Esophagus squamous epithelium (tissue), 5 donors: ENCODE measurements around the gene DES. TPM values are rescaled to one million over a fixed set of nuclear protein-coding genes. Genes with fewer than 3 reads are reported as not detected.
"Not testable (repeated sequence)": the region's sequence is repeated elsewhere in the genome, so short reads cannot be mapped to it uniquely, and the experiment has no call there.

ENCODE experiments used
- DNase-seq: peaks from one replicate; lab custom pipeline; 2025; lab: John Stamatoyannopoulos, UW
- H3K27ac ChIP-seq, 4 donors: fragments of 200-600 bp; sonication (generic); one replicate each; pipeline ENCODE4 v1.5.1; 2016 to 2019; ENCODE audit warnings: mild to moderate bottlenecking in 1 of 4
- H3K27me3 ChIP-seq, 4 donors: fragments of 200-600 bp; sonication (generic); 1 replicate in 3 of 4; 2 replicates in 1 of 4; pipeline versions ENCODE4 v1.5.1 to v1.6.0; 2017 to 2021; ENCODE audit warnings: antibody characterized with exemption in 1 of 4
- H3K36me3 ChIP-seq, 3 donors: fragments of 200-600 bp; sonication (generic); one replicate each; pipeline ENCODE4 v1.5.1; 2016 to 2019
- H3K4me1 ChIP-seq, 3 donors: fragments of 200-600 bp; sonication (generic); one replicate each; pipeline ENCODE4 v1.5.1; 2017 to 2019
- H3K4me3 ChIP-seq, 4 donors: fragments of 200-600 bp; sonication (generic); 1 replicate in 3 of 4; 2 replicates in 1 of 4; pipeline ENCODE4 v1.5.1; 2016 to 2019; ENCODE audit warnings: mild to moderate bottlenecking in 2 of 4, moderate library complexity in 1 of 4
- H3K9me3 ChIP-seq, 3 donors: fragments of 200-600 bp; sonication (generic); one replicate each; pipeline ENCODE4 v1.5.1; 2016 to 2019
- POLR2A ChIP-seq, 4 donors: fragments of 450-650 bp; IDR thresholded peaks; one replicate each; pipeline ENCODE4 v1.6.1; 2017; ENCODE audit warnings: antibody characterized with exemption in 4 of 4, mild to moderate bottlenecking in 4 of 4, moderate library complexity in 3 of 4
- WGBS, 2 donors: methylation state at CpG; one replicate each; pipeline ENCODE4 v1.1.5; 2018; 5-methylcytosine and 5-hydroxymethylcytosine counted together
- intact Hi-C: fragments of 100-400 bp; cut with DNase I; formaldehyde crosslinking; loops from one replicate; pipeline ENCODE4 v1.15.0; 2022
- total RNA-seq, 4 donors: library from RNA; depleted of rRNA; stranded (reverse); fragments of >200 nt; gene quantifications; one replicate each; pipeline ENCODE4 v1.1.0, GENCODE V29; 2016
- TF ChIP-seq, protein P1 (sequence below), 6 experiments: fragments of 450-650 bp in 4 of 6; fragments of 200-600 bp in 2 of 6; sonication (generic) in 2 of 6; IDR thresholded peaks; one replicate each; pipeline ENCODE4 v1.5.1; 2016 to 2019; ENCODE audit warnings: antibody characterized with exemption in 6 of 6, mild to moderate bottlenecking in 4 of 6, moderate library complexity in 4 of 6
- donor health status: DM: yes; HTN: yes; CAD: no.

The DES gene
- total RNA-seq, 4 donors from 2014 or later = 120 to 2,698 (median 303) TPM

DNA sequence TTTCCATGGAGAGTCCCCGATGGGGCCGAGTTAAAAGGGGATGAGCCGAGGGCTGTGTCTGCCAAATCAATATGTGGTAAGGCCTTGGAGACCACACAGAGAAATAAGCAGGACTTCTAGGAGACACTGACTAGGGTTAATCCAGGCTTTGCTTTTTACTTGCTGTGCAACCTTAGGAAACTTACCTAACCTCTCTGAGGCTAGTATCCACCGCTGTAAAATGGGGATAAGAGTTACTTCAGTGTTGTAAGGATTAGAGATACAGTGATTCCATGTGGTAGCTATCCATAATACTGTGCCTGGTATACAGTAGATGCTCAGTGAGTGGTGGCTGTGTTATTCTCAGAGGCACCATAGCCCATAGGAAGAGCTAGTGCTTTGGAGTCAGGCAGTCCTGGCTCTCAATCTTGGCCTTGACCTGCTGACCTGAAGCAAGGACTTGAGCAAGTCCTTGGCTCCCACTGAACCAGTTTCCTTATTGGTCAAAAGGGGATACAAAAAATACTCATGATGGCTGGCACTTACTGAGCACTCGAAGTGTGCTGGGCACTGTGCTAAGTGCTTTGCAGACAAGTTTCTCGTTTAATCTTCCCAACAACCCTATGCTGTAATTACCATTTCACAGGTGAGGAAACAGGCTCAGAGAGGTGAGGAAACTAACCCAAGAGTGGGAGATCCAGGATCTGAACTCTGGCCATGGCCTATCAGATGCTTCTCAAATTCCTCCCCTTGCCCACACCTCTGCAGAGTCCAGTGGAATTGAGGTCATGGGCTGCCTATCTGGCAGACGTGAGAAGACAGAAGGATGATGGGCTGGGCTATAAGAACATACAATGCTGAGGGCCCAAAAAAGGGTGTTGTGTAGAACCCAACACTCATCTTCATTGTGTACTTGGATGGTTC lies 12.0 kb upstream of the DES start:
- Histone ChIP-seq H3K4me1 (peaks cover 0 to 8% (median 2%) of the 10 kb centered on the region in 3 donors), H3K27ac (peak overlapping the region; percentile 64 to 90 (median 82)), H3K9me3 (no peaks in the 10 kb centered on the region), H3K36me3 (no peaks in the 10 kb centered on the region), H3K4me3 (no peak overlapping the region), H3K27me3 (peaks cover 0 to 35% (median 0%) of the 10 kb centered on the region in 4 donors)
- 76 to 80% methylated on average over 7 of the region's 7 CpGs for WGBS, 2 donors
- intact Hi-C loops = no loop called here
- TF ChIP-seq, protein P1, sequence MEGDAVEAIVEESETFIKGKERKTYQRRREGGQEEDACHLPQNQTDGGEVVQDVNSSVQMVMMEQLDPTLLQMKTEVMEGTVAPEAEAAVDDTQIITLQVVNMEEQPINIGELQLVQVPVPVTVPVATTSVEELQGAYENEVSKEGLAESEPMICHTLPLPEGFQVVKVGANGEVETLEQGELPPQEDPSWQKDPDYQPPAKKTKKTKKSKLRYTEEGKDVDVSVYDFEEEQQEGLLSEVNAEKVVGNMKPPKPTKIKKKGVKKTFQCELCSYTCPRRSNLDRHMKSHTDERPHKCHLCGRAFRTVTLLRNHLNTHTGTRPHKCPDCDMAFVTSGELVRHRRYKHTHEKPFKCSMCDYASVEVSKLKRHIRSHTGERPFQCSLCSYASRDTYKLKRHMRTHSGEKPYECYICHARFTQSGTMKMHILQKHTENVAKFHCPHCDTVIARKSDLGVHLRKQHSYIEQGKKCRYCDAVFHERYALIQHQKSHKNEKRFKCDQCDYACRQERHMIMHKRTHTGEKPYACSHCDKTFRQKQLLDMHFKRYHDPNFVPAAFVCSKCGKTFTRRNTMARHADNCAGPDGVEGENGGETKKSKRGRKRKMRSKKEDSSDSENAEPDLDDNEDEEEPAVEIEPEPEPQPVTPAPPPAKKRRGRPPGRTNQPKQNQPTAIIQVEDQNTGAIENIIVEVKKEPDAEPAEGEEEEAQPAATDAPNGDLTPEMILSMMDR (IDR thresholded peaks at IDR 0.05) = no peak
- TF ChIP-seq POLR2A (IDR thresholded peaks at IDR 0.05) = no peak
- DNase-seq = no peak

DNA sequence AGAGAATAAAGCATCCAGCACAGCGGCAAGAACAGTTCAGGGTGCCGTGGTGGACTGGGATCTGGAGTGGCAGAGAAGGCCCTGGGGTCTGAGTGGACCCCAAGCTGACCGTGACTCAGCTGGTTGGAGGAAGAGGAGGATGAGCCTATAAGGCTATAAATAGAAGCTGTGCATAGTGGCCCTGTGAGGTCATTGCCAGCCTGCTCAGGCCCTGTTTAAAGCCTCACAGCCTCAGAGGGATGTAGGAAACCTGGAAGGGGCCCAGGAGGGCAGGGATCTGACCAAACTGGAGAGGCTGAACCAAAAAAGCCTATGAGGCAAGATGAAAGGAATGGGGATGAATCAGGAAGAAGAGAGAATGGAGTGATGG lies 11.3 kb upstream of the DES start:
- Histone ChIP-seq H3K27ac (peak overlapping the region; percentile 64 to 90 (median 82)), H3K27me3 (peaks cover 0 to 40% (median 0%) of the 10 kb centered on the region in 4 donors), H3K4me3 (no peak overlapping the region), H3K4me1 (peaks cover 0 to 8% (median 2%) of the 10 kb centered on the region in 3 donors), H3K36me3 (no peaks in the 10 kb centered on the region), H3K9me3 (peaks cover 0 to 3% (median 0%) of the 10 kb centered on the region in 3 donors)
- intact Hi-C loops = no loop called here
- TF ChIP-seq, protein P1 (IDR thresholded peaks at IDR 0.05) = no peak
- DNase-seq = no peak
- WGBS, 2 donors = 53 to 81% methylated on average over 3 of the region's 3 CpGs

DNA sequence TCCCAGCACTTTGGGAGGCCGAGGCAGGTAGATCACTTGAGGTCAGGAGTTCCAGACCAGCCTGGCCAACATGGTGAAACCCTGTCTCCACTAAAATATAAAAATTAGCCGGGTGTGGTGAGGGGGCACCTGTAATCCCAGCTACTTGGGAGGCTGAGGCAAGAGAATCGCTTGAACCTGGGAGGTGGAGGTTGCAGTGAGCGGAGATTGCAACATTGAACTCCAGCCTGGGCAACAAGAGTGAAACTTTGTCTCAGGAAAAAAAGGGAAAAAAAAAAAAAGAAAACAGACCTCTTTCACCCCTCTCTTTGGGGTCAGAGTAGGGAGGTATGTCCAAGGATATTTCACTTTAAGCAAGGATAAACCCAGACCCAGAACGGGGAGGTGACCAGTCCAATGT lies 10.8 kb upstream of the DES start:
- H3K36me3 ChIP-seq, H3K4me1 ChIP-seq, H3K9me3 ChIP-seq, H3K4me3 ChIP-seq, intact Hi-C loops, DNase-seq: not testable (repeated sequence)
- H3K27me3 ChIP-seq = peaks cover 0 to 45% (median 0%) of the 10 kb centered on the region in 4 donors
- H3K27ac ChIP-seq = peak overlapping the region in 3 of 4 donors; percentile 82 to 88 (median 82)
- WGBS, 2 donors = 48 to 62% methylated on average over 3 to 5 of the region's 5 CpGs

DNA sequence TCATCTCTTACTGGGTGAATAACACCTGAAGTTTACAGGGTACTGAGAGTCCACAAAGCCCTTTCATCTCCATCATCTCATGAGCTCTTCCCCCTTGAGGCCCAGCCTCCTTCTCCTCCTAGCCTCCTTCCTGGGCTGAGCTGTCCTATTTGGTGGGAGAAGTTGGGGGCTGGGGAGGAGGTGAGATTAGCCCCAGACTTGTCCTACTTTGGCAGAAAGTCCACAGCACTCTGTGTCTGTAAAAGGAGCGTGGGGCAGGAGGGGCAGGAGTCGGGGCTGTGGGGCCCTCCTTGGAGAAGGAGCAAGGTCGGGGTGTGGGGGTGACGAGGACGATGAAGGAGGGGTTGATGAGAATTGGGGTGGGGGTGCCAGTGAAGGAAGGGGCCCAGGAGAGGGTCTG lies 10.0 kb upstream of the DES start:
- WGBS, 2 donors = 51 to 78% methylated on average over 4 to 5 of the region's 5 CpGs
- H3K4me3 ChIP-seq = no peak overlapping the region
- peak overlapping the region; percentile 51 to 88 (median 82) for H3K27ac ChIP-seq
- no peak for DNase-seq
- peaks cover 0 to 2% (median 0%) of the 10 kb centered on the region in 3 donors for H3K4me1 ChIP-seq
- peaks cover 0 to 12% (median 10%) of the 10 kb centered on the region in 3 donors for H3K9me3 ChIP-seq
- H3K36me3 ChIP-seq = no peaks in the 10 kb centered on the region
- no peak for TF ChIP-seq POLR2A (IDR thresholded peaks at IDR 0.05)
- TF ChIP-seq, protein P1 (IDR thresholded peaks at IDR 0.05) = no peak
- intact Hi-C loops = no loop called here
- H3K27me3 ChIP-seq = peaks cover 0 to 45% (median 0%) of the 10 kb centered on the region in 4 donors

DNA sequence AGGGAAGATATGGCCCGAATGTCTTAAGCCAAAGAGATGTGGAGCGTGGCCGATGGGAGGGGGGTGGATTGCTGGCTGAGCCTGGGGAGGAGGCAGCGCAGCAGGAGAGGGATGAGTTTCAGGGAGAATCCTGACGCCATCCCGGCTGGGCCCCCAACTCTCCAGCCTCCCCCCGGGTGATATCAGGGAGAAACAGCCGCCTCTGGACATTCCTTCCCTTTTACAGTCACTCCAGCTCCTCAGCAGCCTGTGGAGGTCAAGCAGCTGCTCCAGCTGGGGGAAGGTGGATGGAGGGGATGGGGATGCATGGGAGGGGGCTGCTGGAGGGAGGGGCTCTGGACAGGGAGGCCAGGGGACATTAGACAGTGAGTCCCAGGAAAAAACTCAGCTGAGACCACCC lies 9.5 kb upstream of the DES start:
- intact Hi-C loops = no loop called here
- no peaks in the 10 kb centered on the region for H3K36me3 ChIP-seq
- peak overlapping the region; percentile 59 to 88 (median 82) for H3K27ac ChIP-seq
- peaks cover 0 to 2% (median 0%) of the 10 kb centered on the region in 3 donors for H3K4me1 ChIP-seq
- peaks cover 0 to 44% (median 0%) of the 10 kb centered on the region in 4 donors for H3K27me3 ChIP-seq
- H3K9me3 ChIP-seq = peaks cover 0 to 12% (median 12%) of the 10 kb centered on the region in 3 donors
- WGBS, 2 donors = 57 to 62% methylated on average over 7 to 8 of the region's 8 CpGs
- TF ChIP-seq POLR2A (IDR thresholded peaks at IDR 0.05) = no peak
- TF ChIP-seq, protein P1 (IDR thresholded peaks at IDR 0.05) = no peak
- DNase-seq = no peak
- no peak overlapping the region for H3K4me3 ChIP-seq
